ENCODE results near the gene ALOX12B. TPM values are rescaled to one million over a fixed set of nuclear protein-coding genes. Genes with fewer than 3 reads are reported as not detected.

Gene ALOX12B
- total and polyA plus RNA-seq, 2 of the 8 experiments (the other 6 are each of a cell fraction or from before 2014, with no cell fraction given) = 0.86 TPM; not detected in 1

DNA sequence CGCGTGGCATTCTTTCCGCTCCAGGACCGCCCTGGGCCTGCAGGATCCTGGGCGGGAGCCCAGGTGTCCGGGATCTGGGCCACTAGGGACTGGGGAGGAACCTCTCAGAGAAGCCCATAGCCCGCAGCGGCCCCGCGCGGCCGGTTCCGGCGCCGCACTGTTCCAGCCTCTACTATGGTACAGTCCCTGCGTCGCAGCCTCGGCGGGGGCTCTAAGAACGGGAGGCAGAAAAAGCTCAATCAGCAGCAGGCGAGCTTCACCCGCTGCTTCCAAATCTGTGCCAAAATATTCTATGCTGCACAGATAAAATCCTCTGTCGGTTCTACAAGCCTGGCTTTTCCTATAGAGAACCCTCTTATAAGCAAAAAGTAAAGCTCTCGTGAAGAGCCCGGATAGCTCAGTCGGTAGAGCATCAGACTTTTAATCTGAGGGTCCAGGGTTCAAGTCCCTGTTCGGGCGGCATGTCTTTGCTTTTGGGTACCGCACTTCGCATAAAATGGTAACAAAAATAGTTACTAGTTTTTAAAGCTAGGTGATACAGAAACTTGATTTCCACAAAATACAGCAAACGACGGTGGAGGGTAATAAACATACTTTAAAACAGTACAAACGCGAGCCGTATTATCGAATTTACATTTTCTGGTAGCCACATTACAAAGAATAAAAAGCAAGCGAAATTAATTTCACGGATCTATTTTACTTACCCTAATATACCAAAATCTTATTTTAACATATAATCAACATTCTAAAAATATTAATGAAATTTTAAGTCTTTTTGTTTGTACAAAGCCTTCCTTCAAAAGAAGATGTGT is 31.5 kb upstream of the ALOX12B start (continued):
- TF ChIP-seq SIN3A (conservative IDR thresholded peaks at IDR 0.05 in 1 of 2, IDR thresholded peaks at IDR 0.05 in 1 of 2; ENCODE audit: low read depth in 1 of 2, low read length in 2 of 2) (peak in 1 of 2 experiments; percentile 48; a peak in 1 of 4 replicates), CTBP2 (IDR thresholded peaks at IDR 0.05; ENCODE audit: borderline replicate concordance, insufficient read depth, insufficient read length, low read length) (peak; percentile 70), RFX5 (IDR thresholded peaks at IDR 0.05; ENCODE audit: borderline replicate concordance, low read depth, low read length) (no peak), POLR2AphosphoS5 (IDR thresholded peaks at IDR 0.05; ENCODE audit: low read depth, low read length) (no peak), MAFK (IDR thresholded peaks at IDR 0.05; ENCODE audit: low read depth, low read length) (peak; percentile 83; the same call in 1 of the 2 replicates), FOSL1 (IDR thresholded peaks at IDR 0.05; ENCODE audit: insufficient read depth, low read depth, low read length) (no peak), RBBP5 (IDR thresholded peaks at IDR 0.05; ENCODE audit: borderline replicate concordance, low read depth, low read length) (peak; percentile 84; the same call in 1 of the 2 replicates), RXRA (IDR thresholded peaks at IDR 0.05; ENCODE audit: insufficient read depth, low read depth, low read length) (no peak), SP4 (IDR thresholded peaks at IDR 0.05; ENCODE audit: low read length) (peak; percentile 20; the same call in 1 of the 2 replicates)
